Cortex of kidney (tissue), 1 donor: Measurements from ENCODE around the gene MRPS6.

Experiments
- DNase-seq: peaks from one replicate; lab custom pipeline; 2025; lab: John Stamatoyannopoulos, UW

Gene MRPS6

GRCh38 chr21:34133392-34133791 is 60.0 kb downstream of the MRPS6 start:
- no peak for DNase-seq

- no peak for DNase-seq
Observed at GRCh38 chr21:34133802-34134201, 60.4 kb downstream of the MRPS6 start.

- DNase-seq, result no peak
Observed at GRCh38 chr21:34135330-34135729, 62.0 kb downstream of the MRPS6 start.

- DNase-seq, result no peak
Observed at GRCh38 chr21:34141373-34141772, 68.0 kb downstream of the MRPS6 start.

- no peak for DNase-seq
Observed at GRCh38 chr21:34143685-34144182, 70.4 kb downstream of the MRPS6 start.

- DNase-seq, result no peak
Observed at GRCh38 chr21:34144224-34144623, 70.8 kb downstream of the MRPS6 start.

GRCh38 chr21:34147792-34148418 is 74.5 kb downstream of the MRPS6 start:
- no peak for DNase-seq

- no peak for DNase-seq
Observed at GRCh38 chr21:34148419-34148804, 75.0 kb downstream of the MRPS6 start.

- no peak for DNase-seq
Observed at GRCh38 chr21:34148826-34149558, 75.6 kb downstream of the MRPS6 start.

- DNase-seq, result no peak
Observed at GRCh38 chr21:34152500-34152899, 79.1 kb downstream of the MRPS6 start.

- no peak for DNase-seq
Observed at GRCh38 chr21:34154878-34155277, 81.5 kb downstream of the MRPS6 start.

GRCh38 chr21:34156957-34157356 is 83.6 kb downstream of the MRPS6 start:
- DNase-seq, result no peak

GRCh38 chr21:34157521-34157920 is 84.1 kb downstream of the MRPS6 start:
- DNase-seq, result no peak

- no peak for DNase-seq
Observed at GRCh38 chr21:34158866-34159835, 85.8 kb downstream of the MRPS6 start.

- DNase-seq, result no peak
Observed at GRCh38 chr21:34166468-34166867, 93.1 kb downstream of the MRPS6 start.

- no peak for DNase-seq
Observed at GRCh38 chr21:34170886-34171285, 97.5 kb downstream of the MRPS6 start.

GRCh38 chr21:34174470-34174869 is 101.1 kb downstream of the MRPS6 start:
- DNase-seq, result no peak

GRCh38 chr21:34176448-34176847 is 103.1 kb downstream of the MRPS6 start:
- DNase-seq, result no peak

GRCh38 chr21:34177919-34178567 is 104.7 kb downstream of the MRPS6 start:
- no peak for DNase-seq

GRCh38 chr21:34179204-34179935 is 106.0 kb downstream of the MRPS6 start:
- no peak for DNase-seq

- no peak for DNase-seq
Observed at GRCh38 chr21:34180407-34180806, 107.0 kb downstream of the MRPS6 start.
